ENCODE measurements around the gene TPI1.

TPI1 gene

DNA sequence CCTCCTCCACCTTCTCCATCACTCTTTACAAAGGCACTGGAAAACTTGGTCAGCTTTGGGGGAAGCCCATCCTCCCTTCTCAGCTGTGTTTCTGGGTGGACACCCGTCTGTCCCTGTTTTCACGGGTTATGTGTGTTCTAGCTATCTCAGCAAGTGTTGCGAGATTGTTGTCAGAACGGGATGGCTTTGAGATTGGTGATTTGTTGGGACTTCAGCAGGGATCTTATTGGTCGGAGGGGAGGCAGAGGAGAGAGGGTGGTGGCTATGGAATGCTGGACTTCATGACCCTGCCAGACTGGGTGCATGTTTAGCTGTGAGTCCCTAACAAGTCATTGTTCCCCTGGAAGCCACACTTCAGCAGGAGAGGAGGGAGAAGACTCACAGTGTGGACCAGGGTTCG, 13.3 kb upstream of the TPI1 start:
- ATAC-seq: no peak
- TF ChIP-seq GLIS3 (CRISPR knock-in tag; IDR thresholded peaks at IDR 0.05): no peak

DNA sequence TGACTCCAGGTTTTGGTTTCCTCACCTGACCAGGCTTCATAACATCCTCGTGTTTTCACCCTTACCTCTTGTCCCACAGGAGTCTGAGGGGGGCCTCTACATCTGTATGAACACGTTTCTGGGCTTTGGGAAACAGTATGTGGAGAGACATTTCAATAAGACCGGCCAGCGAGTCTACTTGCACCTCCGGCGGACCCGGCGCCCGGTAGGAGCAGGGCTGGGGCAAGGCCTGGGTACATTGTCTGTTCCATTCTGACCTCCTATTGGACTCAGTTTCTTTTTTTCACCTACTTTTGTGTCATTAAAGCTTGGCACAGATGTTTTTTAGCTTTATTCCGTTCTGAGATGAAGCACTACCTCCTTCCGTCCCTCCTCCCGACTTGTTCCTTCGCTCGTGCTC, 12.0 kb upstream of the TPI1 start:
- no peak for ATAC-seq
- TF ChIP-seq ZFP30 (CRISPR knock-in tag; IDR thresholded peaks at IDR 0.05): no peak
- no peak for TF ChIP-seq SNAI2 (CRISPR knock-in tag; IDR thresholded peaks at IDR 0.05)
- TF ChIP-seq ARNTL (CRISPR knock-in tag; IDR thresholded peaks at IDR 0.05; ENCODE audit: borderline replicate concordance, low read depth): no peak
- no peak for TF ChIP-seq ZNF70 (CRISPR knock-in tag; IDR thresholded peaks at IDR 0.05)
- no peak for TF ChIP-seq ISL1 (CRISPR knock-in tag; IDR thresholded peaks at IDR 0.05)
- no peak for TF ChIP-seq TCF4 (CRISPR knock-in tag; IDR thresholded peaks at IDR 0.05; ENCODE audit: borderline replicate concordance)
- no peak for TF ChIP-seq CSDC2 (CRISPR knock-in tag; IDR thresholded peaks at IDR 0.05)
- no peak for TF ChIP-seq TOX (CRISPR knock-in tag; IDR thresholded peaks at IDR 0.05; ENCODE audit: borderline replicate concordance)
- no peak for TF ChIP-seq OSR1 (CRISPR knock-in tag; IDR thresholded peaks at IDR 0.05)

DNA sequence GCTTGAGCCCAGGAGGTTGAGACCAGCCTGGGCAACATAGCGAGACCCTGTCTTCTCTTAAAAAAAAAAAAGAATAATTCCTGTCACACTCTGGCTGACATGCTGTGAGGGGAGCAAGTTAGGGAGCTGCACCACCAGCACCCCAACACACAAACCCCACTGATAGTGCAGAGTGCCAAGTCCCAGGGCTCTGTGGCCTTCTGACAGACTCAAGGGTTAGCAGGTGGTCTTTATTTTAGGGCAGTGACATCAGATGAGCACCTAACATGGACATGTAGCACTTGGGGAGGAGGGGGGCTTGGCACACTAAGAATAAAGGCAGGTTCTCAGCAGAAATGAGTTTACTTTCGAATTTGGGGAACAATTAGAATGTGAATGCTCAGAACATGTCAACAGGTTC, 8.5 kb upstream of the TPI1 start:
- TF ChIP-seq PPARA (CRISPR knock-in tag; IDR thresholded peaks at IDR 0.05; ENCODE audit: borderline replicate concordance) (no peak), CSDC2 (CRISPR knock-in tag; IDR thresholded peaks at IDR 0.05) (no peak), ARNTL (CRISPR knock-in tag; IDR thresholded peaks at IDR 0.05; ENCODE audit: borderline replicate concordance, low read depth) (no peak), RARB (CRISPR knock-in tag; IDR thresholded peaks at IDR 0.05) (no peak), ZNF70 (CRISPR knock-in tag; IDR thresholded peaks at IDR 0.05) (no peak), ZNF565 (CRISPR knock-in tag; conservative IDR thresholded peaks at IDR 0.05; ENCODE audit: low read depth) (no peak), ESRRG (CRISPR knock-in tag; IDR thresholded peaks at IDR 0.05) (no peak), SNAI2 (CRISPR knock-in tag; IDR thresholded peaks at IDR 0.05) (no peak), TCF4 (CRISPR knock-in tag; IDR thresholded peaks at IDR 0.05; ENCODE audit: borderline replicate concordance) (no peak), PATZ1 (CRISPR knock-in tag; IDR thresholded peaks at IDR 0.05; ENCODE audit: borderline replicate concordance) (no peak), ISL1 (CRISPR knock-in tag; IDR thresholded peaks at IDR 0.05) (no peak), BACH2 (CRISPR knock-in tag; IDR thresholded peaks at IDR 0.05; ENCODE audit: borderline replicate concordance) (no peak)
- TF ChIP-seq, protein P1, sequence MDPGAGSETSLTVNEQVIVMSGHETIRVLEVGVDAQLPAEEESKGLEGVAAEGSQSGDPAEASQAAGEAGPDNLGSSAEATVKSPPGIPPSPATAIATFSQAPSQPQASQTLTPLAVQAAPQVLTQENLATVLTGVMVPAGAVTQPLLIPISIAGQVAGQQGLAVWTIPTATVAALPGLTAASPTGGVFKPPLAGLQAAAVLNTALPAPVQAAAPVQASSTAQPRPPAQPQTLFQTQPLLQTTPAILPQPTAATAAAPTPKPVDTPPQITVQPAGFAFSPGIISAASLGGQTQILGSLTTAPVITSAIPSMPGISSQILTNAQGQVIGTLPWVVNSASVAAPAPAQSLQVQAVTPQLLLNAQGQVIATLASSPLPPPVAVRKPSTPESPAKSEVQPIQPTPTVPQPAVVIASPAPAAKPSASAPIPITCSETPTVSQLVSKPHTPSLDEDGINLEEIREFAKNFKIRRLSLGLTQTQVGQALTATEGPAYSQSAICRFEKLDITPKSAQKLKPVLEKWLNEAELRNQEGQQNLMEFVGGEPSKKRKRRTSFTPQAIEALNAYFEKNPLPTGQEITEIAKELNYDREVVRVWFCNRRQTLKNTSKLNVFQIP (CRISPR knock-in tag; IDR thresholded peaks at IDR 0.05; ENCODE audit: borderline replicate concordance, low read depth): no peak
- ATAC-seq: no peak

DNA sequence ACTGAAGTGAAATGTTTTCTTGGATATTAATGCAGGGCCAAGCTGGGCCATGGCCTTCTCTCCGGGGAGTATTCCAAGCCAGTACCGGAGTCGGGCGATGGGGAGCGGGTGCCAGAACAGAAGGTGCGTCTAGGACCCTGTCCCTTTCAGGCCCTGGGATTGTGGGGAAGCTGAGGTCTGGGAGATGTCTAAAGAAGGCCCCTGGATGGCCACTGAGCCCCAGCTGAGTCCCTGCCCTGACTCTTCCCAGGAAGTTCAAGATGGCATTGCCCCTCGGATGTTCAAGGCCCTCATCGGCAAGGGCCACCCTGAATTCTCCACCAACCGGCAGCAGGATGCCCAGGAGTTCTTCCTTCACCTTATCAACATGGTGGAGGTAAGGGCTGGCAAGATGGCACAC, 7.2 kb upstream of the TPI1 start:
- no peak for ATAC-seq
- TF ChIP-seq ZFP30 (CRISPR knock-in tag; IDR thresholded peaks at IDR 0.05): no peak
- no peak for TF ChIP-seq TSHZ2 (CRISPR knock-in tag; IDR thresholded peaks at IDR 0.05)
- TF ChIP-seq, protein P1 (CRISPR knock-in tag; IDR thresholded peaks at IDR 0.05; ENCODE audit: borderline replicate concordance, low read depth): no peak
- no peak for TF ChIP-seq CSDC2 (CRISPR knock-in tag; IDR thresholded peaks at IDR 0.05)
- TF ChIP-seq ZNF565 (CRISPR knock-in tag; conservative IDR thresholded peaks at IDR 0.05; ENCODE audit: low read depth): no peak
- no peak for TF ChIP-seq TOX (CRISPR knock-in tag; IDR thresholded peaks at IDR 0.05; ENCODE audit: borderline replicate concordance)
- TF ChIP-seq, protein P2, sequence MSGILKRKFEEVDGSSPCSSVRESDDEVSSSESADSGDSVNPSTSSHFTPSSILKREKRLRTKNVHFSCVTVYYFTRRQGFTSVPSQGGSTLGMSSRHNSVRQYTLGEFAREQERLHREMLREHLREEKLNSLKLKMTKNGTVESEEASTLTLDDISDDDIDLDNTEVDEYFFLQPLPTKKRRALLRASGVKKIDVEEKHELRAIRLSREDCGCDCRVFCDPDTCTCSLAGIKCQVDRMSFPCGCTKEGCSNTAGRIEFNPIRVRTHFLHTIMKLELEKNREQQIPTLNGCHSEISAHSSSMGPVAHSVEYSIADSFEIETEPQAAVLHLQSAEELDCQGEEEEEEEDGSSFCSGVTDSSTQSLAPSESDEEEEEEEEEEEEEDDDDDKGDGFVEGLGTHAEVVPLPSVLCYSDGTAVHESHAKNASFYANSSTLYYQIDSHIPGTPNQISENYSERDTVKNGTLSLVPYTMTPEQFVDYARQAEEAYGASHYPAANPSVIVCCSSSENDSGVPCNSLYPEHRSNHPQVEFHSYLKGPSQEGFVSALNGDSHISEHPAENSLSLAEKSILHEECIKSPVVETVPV (CRISPR knock-in tag; IDR thresholded peaks at IDR 0.05): no peak
- TF ChIP-seq ARNTL (CRISPR knock-in tag; IDR thresholded peaks at IDR 0.05; ENCODE audit: borderline replicate concordance, low read depth): no peak
- no peak for TF ChIP-seq ZNF8 (CRISPR knock-in tag; IDR thresholded peaks at IDR 0.05)
- TF ChIP-seq ZFP3 (CRISPR knock-in tag; IDR thresholded peaks at IDR 0.05): no peak
- no peak for TF ChIP-seq BACH2 (CRISPR knock-in tag; IDR thresholded peaks at IDR 0.05; ENCODE audit: borderline replicate concordance)
- no peak for TF ChIP-seq ISL1 (CRISPR knock-in tag; IDR thresholded peaks at IDR 0.05)

Measured in SK-N-SH treated with all-trans-retinoic acid at 6 μM for 48 hours (cell line).